ENCODE results near the gene CUX1.
"Not testable (repeated sequence)": the region's sequence is repeated elsewhere in the genome, so short reads cannot be mapped to it uniquely, and the experiment has no call there.

The CUX1 gene

DNA sequence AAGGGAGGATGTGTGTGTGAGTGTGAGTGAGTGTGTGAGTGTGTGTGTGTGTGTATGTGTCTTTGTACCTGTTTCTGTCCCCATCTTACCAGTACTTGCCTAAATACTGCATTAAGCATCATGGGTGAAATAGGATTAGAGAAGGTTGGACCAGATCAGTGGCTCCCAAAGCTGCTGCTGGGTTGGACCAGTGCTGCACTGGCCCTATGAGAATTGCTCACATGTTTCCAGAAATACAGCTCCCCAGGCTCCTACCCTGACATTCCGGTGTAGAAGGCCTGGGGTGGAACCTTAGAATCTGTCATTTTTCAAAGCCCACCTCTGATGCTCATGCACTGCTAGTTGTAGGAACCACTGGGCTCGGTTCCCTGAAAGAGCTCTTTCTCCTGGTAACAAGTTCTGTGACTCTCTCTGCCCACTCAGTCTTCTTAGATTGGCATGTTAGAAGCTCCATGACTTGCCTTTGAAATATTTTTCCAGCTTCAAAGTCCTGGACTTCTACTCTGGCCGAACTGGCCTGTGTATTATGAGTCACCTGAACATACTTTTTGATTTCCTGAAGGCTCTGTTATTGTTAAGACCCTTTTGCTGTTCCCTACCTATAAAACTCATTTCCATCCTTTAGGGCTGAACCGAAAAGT is 224.7 kb downstream of the CUX1 start:
- WGBS, 2 experiments (ENCODE audit: insufficient coverage in 2 of 2) = 82 to 92% methylated on average over 3 of the region's 4 CpGs
- H3K27ac ChIP-seq (ENCODE audit: low read depth, low read length, severe bottlenecking) = no peak overlapping the region

DNA sequence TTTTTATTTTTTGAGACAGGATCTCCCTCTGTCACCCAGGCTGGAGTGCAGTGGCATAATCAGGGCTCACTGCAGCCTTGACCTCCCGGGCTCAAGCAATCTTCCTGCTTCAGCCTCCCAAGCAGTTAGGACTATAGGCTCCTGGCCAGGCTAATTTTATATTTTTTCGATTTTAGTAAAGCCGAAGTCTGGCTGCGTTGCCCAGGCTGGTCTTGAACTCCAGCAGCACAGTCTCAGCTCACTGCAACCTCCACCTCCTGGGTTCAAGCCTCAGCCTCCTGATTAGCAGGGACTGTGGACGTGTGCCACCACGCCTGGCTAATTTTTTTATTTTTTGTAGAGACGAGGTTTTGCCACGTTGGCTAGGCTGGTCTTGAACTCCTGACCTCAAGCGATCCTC is 225.4 kb downstream of the CUX1 start:
- not testable (repeated sequence) for H3K4me3 ChIP-seq (ENCODE audit: extremely low read depth, insufficient read depth, low read length, poor library complexity, severe bottlenecking); H3K27ac ChIP-seq (ENCODE audit: low read depth, low read length, severe bottlenecking); H3K4me1 ChIP-seq (ENCODE audit: control insufficient read depth, insufficient read depth, low read length, poor library complexity, severe bottlenecking); H3K36me3 ChIP-seq (ENCODE audit: control insufficient read depth, insufficient read depth, low read length); H3K9me3 ChIP-seq (ENCODE audit: control insufficient read depth, low read length)
- WGBS, 2 experiments (ENCODE audit: insufficient coverage in 2 of 2) = 94 to 95% methylated on average over 8 of the region's 9 CpGs

More for the DNA sequence above, 224.7 kb downstream of the CUX1 start:
- Histone ChIP-seq H3K4me3 (ENCODE audit: extremely low read depth, insufficient read depth, low read length, poor library complexity, severe bottlenecking) (no peak overlapping the region), H3K9me3 (ENCODE audit: control insufficient read depth, low read length) (no peaks in the 10 kb centered on the region), H3K4me1 (ENCODE audit: control insufficient read depth, insufficient read depth, low read length, poor library complexity, severe bottlenecking) (no peaks in the 10 kb centered on the region), H3K36me3 (ENCODE audit: control insufficient read depth, insufficient read depth, low read length) (no peaks in the 10 kb centered on the region)

- WGBS, 2 experiments (ENCODE audit: insufficient coverage in 2 of 2) = 85 to 86% methylated on average over 5 to 6 of the region's 6 CpGs
- Histone ChIP-seq H3K27ac (ENCODE audit: low read depth, low read length, severe bottlenecking) (no peak overlapping the region), H3K9me3 (ENCODE audit: control insufficient read depth, low read length) (no peaks in the 10 kb centered on the region), H3K36me3 (ENCODE audit: control insufficient read depth, insufficient read depth, low read length) (no peaks in the 10 kb centered on the region), H3K4me1 (ENCODE audit: control insufficient read depth, insufficient read depth, low read length, poor library complexity, severe bottlenecking) (no peaks in the 10 kb centered on the region), H3K4me3 (ENCODE audit: extremely low read depth, insufficient read depth, low read length, poor library complexity, severe bottlenecking) (no peak overlapping the region)
Observed at GRCh38 chr7:102044641-102044983, 227.2 kb downstream of the CUX1 start.

- Histone ChIP-seq H3K9me3 (ENCODE audit: control insufficient read depth, low read length) (no peaks in the 10 kb centered on the region), H3K27ac (ENCODE audit: low read depth, low read length, severe bottlenecking) (no peak overlapping the region), H3K4me1 (ENCODE audit: control insufficient read depth, insufficient read depth, low read length, poor library complexity, severe bottlenecking) (no peaks in the 10 kb centered on the region), H3K36me3 (ENCODE audit: control insufficient read depth, insufficient read depth, low read length) (no peaks in the 10 kb centered on the region), H3K4me3 (ENCODE audit: extremely low read depth, insufficient read depth, low read length, poor library complexity, severe bottlenecking) (no peak overlapping the region)
- WGBS, 2 experiments (ENCODE audit: insufficient coverage in 2 of 2) = 94 to 98% methylated on average over 22 to 27 of the region's 29 CpGs
Observed at GRCh38 chr7:102044984-102045673, 227.7 kb downstream of the CUX1 start.

DNA sequence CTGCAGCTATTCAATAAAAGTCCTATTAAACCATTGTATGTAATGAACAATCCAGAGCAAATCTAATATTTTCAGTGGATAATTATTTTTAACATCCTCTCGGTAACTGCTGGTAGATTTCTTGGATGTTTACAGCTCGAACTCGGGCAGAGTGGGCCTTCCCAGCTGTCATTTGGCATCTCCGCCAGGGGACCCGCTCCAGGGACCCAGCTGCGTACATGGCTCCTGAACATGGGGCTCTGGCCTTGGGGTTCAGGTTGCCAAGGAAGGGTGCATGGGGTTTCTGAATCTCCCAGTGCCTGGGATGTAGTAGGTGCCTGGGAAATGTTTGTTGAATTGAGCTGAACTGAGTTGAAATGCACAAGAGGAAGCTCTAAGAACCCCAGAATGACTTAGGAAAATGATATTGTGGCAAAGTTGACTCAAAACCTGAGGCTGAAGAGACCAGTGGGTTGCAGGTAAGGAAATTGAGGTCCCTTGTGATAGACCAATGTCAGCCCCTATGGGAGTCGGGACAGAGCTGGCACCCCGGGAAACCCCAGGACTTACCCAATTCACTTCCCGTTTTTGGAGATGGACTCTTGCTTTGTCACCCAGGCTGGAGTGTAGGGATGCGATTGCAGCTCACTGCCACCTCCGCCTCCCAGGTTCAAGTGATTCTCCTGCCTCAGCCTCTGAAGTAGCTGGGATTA is 228.4 kb downstream of the CUX1 start:
- H3K9me3 ChIP-seq (ENCODE audit: control insufficient read depth, low read length) = no peaks in the 10 kb centered on the region
- no peaks in the 10 kb centered on the region for H3K4me1 ChIP-seq (ENCODE audit: control insufficient read depth, insufficient read depth, low read length, poor library complexity, severe bottlenecking)
- H3K27ac ChIP-seq (ENCODE audit: low read depth, low read length, severe bottlenecking) = no peak overlapping the region
- no peak overlapping the region for H3K4me3 ChIP-seq (ENCODE audit: extremely low read depth, insufficient read depth, low read length, poor library complexity, severe bottlenecking)
- no peaks in the 10 kb centered on the region for H3K36me3 ChIP-seq (ENCODE audit: control insufficient read depth, insufficient read depth, low read length)
- 94 to 95% methylated on average over 9 to 11 of the region's 11 CpGs for WGBS, 2 experiments (ENCODE audit: insufficient coverage in 2 of 2)

DNA sequence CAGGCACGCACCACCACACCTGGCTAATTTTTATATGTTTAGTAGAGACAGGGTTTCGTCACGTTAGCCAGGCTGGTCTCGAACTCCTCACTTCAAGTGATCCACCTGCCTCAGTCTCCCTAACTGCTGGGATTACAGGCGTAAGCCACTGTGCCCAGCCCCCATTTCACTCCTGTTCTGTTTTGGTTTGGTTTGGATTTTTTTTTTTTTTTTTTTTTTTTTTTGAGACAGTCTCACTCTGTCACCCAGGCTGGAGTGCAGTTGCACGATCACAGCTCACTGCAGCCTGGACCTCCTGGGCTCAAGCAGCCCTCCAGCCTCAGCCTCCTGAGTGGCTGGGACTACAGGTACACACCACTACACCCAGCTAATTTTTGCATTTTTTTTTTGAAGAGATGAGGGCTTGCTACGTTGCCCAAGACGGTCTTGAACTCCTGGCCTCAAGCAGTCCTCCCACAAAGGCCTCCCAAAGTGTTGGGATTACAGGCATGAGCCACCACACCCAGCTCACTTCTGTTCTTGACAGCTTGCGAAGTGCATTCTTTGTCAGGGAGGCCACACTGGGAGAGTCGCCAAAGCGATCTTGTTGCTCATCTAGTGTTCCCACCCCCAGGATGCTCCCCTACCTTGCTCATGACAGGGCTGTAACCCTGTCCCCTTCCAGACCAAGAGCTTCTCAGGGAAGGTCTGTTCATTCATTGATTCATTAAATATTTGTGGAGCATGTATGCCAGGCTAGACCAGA is 229.1 kb downstream of the CUX1 start:
- WGBS, 2 experiments (ENCODE audit: insufficient coverage in 2 of 2) = 83 to 97% methylated on average over 6 to 7 of the region's 11 CpGs

DNA sequence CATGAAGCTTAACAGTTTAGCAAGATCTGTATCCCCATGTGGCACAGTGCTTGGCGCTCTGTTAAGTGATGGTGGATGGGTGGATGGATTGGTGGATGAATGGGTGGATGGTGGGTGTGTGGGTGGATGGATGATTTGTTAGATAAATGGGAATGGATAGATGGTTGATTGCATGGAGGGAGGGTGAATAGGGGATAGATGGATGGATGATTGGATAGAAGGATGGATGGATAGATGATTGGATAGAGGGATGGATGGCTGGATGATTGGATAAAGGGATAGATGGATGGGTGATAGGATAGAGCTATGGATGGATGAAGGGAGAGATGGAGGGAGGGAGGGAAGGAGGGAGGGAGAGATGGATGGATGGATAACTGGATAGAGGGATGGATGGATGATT is 229.7 kb downstream of the CUX1 start:
- Histone ChIP-seq H3K9me3 (ENCODE audit: control insufficient read depth, low read length) (peaks cover 1% of the 10 kb centered on the region), H3K27ac (ENCODE audit: low read depth, low read length, severe bottlenecking) (no peak overlapping the region), H3K4me1 (ENCODE audit: control insufficient read depth, insufficient read depth, low read length, poor library complexity, severe bottlenecking) (no peaks in the 10 kb centered on the region), H3K4me3 (ENCODE audit: extremely low read depth, insufficient read depth, low read length, poor library complexity, severe bottlenecking) (no peak overlapping the region), H3K36me3 (ENCODE audit: control insufficient read depth, insufficient read depth, low read length) (no peaks in the 10 kb centered on the region)
- 100% methylated on average over 1 of the region's 1 CpG for WGBS, 2 experiments (ENCODE audit: insufficient coverage in 2 of 2)

More for the DNA sequence above, 229.1 kb downstream of the CUX1 start:
- Histone ChIP-seq H3K36me3 (ENCODE audit: control insufficient read depth, insufficient read depth, low read length) (no peaks in the 10 kb centered on the region), H3K27ac (ENCODE audit: low read depth, low read length, severe bottlenecking) (no peak overlapping the region), H3K9me3 (ENCODE audit: control insufficient read depth, low read length) (no peaks in the 10 kb centered on the region), H3K4me1 (ENCODE audit: control insufficient read depth, insufficient read depth, low read length, poor library complexity, severe bottlenecking) (no peaks in the 10 kb centered on the region), H3K4me3 (ENCODE audit: extremely low read depth, insufficient read depth, low read length, poor library complexity, severe bottlenecking) (no peak overlapping the region)

DNA sequence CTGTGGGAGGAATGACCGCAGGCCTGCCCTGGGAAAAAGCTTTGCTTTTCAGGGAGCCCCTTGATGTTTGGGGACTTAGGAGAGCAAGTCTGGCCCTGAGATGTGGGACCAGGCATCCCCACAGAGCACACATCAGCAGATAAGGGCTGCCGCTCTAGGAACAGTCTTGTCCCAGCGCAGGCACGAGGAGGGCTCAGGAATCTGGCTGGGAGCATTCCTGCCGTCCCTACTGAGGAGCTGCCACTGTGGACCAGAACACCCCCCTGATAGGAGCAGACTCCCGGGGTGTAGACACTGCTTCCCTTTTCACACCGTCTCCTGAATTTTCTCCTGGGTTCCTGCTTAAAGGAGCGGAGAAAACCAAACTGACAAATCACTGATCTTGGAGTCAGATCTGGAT is 232.3 kb downstream of the CUX1 start:
- no peaks in the 10 kb centered on the region for H3K4me1 ChIP-seq (ENCODE audit: control insufficient read depth, insufficient read depth, low read length, poor library complexity, severe bottlenecking)
- H3K27ac ChIP-seq (ENCODE audit: low read depth, low read length, severe bottlenecking) = no peak overlapping the region
- H3K36me3 ChIP-seq (ENCODE audit: control insufficient read depth, insufficient read depth, low read length) = no peaks in the 10 kb centered on the region
- H3K9me3 ChIP-seq (ENCODE audit: control insufficient read depth, low read length) = peaks cover 8% of the 10 kb centered on the region
- WGBS, 2 experiments (ENCODE audit: insufficient coverage in 2 of 2) = 82 to 85% methylated on average over 8 of the region's 8 CpGs
- H3K4me3 ChIP-seq (ENCODE audit: extremely low read depth, insufficient read depth, low read length, poor library complexity, severe bottlenecking) = no peak overlapping the region

DNA sequence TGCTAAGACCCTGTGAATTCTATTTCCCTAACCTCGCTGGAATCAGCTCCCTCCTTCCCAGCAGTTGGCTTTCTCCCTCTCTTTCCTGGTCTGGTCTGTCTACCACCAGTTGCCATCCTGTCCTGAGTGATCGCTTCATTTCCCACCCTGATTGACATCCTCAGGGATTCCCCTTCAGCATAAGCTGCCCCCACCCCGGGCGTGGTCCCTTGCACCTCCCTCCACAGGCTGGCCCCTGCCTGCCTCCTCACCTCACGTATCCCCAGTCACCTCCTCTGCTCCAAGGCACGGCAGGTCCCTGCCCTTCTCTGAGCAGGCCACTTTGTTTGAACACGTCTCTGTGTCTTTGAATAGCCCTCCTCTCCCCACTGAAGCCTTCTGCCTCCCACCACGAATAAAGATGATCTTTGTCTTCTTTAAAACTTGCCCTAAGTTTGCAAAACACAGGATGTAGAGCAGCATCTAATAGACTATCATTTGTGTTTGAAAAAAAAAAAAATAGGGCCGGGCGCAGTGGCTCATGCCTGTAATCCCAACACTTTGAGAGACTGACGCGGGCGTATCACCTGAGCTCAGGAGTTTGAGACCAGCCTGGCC is 233.5 kb downstream of the CUX1 start:
- H3K36me3 ChIP-seq (ENCODE audit: control insufficient read depth, insufficient read depth, low read length) = peaks cover 9% of the 10 kb centered on the region
- peaks cover 16% of the 10 kb centered on the region for H3K9me3 ChIP-seq (ENCODE audit: control insufficient read depth, low read length)
- WGBS, 2 experiments (ENCODE audit: insufficient coverage in 2 of 2) = 81 to 82% methylated on average over 10 to 12 of the region's 13 CpGs
- H3K4me3 ChIP-seq (ENCODE audit: extremely low read depth, insufficient read depth, low read length, poor library complexity, severe bottlenecking) = no peak overlapping the region
- H3K27ac ChIP-seq (ENCODE audit: low read depth, low read length, severe bottlenecking) = no peak overlapping the region
- H3K4me1 ChIP-seq (ENCODE audit: control insufficient read depth, insufficient read depth, low read length, poor library complexity, severe bottlenecking) = no peaks in the 10 kb centered on the region

DNA sequence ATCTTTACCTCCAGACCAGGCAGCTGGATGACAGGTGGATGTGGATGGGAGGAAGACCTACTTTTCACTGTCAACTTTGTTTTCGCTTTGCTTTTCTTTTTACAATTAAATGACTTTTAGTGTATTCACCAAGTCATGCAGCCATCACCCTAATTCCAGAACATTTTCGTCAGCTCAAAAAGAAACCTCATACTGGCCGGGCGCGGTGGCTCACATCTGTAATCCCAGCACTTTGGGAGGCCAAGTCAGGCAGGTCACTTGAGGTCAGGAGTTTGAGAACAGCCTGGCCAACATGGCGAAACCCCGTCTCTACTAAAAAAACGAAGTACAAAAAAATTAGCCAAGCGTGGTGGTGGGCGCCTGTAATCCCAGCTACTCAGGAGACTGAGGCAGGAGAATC is 234.3 kb downstream of the CUX1 start:
- H3K9me3 ChIP-seq (ENCODE audit: control insufficient read depth, low read length) = peaks cover 18% of the 10 kb centered on the region
- not testable (repeated sequence) for H3K27ac ChIP-seq (ENCODE audit: low read depth, low read length, severe bottlenecking); H3K4me3 ChIP-seq (ENCODE audit: extremely low read depth, insufficient read depth, low read length, poor library complexity, severe bottlenecking); H3K4me1 ChIP-seq (ENCODE audit: control insufficient read depth, insufficient read depth, low read length, poor library complexity, severe bottlenecking); H3K36me3 ChIP-seq (ENCODE audit: control insufficient read depth, insufficient read depth, low read length)
- WGBS, 2 experiments (ENCODE audit: insufficient coverage in 2 of 2) = 98 to 100% methylated on average over 9 of the region's 10 CpGs

Measured in mesodermal cell (in vitro differentiated cells).